Stimulated activated CD8-positive, alpha-beta memory T cell treated with anti-CD3 and anti-CD28 coated beads, Interleukin-4, amount 100 ng/mL, for 1 hour (primary cell): ENCODE results near the gene RUNX2.
"Not testable (repeated sequence)": the region's sequence is repeated elsewhere in the genome, so short reads cannot be mapped to it uniquely, and the experiment has no call there.

ENCODE experiments used
- DNase-seq, 2 donors: peaks; one replicate each; pipeline ENCODE4 v3.0.0-alpha.2; 2020; ENCODE audit warnings: low read depth in 2 of 2, low spot score in 1 of 2

Gene RUNX2

DNA sequence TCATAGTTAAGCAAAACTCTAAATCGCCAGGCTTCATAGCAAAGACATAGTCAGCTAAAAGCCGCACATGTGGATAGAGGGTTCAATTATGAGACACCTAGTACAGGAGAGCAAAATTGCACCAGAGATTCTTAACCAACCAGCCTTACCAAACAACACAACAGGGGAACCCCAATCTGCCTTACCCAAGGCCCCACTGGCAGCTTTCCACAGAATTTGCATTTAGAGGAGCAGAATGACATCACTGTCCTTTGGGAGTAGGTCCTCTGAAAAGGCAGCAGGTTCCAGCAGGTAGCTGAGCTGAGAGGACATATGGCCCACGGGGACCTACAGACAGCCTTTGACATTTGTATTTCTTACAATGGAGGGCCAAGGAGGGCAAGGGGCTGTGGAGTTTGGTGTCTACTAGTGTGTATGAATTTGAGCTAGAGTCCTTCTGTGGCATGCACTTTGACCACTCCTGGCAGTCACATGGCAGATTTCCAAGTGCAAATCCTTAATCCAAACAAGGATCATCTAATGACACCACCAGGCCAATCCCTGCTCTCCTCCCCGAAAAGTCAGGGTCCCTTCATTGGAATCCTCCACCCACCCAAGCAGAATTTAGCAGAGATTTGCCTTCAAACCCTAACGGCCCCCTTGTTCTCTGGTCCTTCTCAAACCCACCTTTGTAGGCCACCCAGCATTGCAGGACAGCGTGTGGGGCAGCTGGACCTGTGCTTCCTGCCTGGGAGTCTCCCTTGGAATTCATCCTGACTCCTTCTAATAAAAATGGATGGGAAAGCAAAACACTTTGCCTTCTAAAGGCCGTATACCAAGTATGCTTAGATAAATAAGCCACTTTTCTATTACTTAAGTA lies 220.8 kb downstream of the RUNX2 start:
- DNase-seq = no peak

DNA sequence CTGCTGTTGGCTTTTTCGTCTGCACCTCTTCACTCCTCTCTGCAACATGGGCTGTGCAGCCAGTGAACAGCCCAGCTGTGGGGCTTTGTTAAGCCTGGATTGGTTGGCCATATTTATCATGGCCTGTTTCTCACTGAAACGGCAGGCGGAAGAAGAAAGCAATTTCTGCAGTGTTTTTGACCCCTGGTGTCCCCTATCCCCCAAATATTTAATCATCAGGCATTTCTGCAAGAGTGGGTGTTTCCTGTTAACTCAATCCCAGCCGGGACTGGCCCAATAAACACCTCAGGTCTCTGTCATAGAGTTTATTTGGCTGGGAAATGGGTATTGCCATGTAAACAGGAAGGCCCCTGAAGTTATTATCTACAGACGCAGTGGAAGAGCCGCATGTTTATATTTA lies 224.4 kb downstream of the RUNX2 start:
- DNase-seq = no peak

DNA sequence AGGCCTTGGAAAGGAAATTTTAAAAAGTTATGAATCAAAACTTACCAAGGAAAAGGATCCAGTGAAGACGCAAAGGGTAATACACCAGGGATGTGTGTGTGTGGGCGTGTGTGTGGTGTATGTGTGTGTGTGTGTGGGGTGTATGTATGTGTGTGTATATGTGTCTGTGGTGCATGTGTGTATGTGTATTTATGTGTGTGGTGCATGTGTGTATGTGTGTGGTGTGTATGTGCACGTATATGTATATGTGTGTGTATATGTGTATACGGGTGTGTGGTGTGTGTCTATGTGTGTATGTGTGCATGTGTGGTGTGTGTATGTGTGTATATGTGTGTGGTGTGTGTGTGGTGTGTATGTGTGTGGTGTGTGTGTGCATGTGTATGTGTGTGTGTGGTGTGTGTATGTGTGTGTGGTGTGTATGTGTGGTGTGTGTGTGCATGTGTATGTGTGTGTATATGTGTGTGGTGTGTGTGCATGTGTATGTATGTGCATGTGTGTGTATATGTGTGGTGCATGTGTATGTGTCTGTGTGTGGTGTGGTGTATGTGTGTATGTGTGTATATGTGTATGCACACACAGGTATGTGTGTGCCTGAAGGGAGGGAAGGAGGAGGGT lies 225.7 kb downstream of the RUNX2 start:
- no peak for DNase-seq

DNA sequence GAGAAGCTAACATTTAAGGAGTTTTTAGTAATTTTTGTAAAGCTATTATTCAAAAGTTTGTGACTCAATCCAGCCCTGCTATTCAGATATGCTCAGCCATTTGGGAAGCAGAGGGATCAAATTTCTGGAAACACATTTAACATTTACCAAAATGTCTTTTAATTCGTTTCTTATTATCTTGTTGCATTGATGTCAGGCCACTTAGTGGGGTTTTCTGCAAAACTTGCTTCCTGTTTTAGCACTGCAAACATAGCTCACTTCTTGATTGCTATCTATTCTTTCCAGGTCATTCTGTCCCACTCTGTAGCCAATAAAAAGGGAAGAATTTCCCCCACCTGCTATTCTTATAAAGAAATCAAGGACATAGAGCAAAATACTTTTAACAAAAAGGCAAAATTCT lies 226.5 kb downstream of the RUNX2 start:
- DNase-seq = no peak

DNA sequence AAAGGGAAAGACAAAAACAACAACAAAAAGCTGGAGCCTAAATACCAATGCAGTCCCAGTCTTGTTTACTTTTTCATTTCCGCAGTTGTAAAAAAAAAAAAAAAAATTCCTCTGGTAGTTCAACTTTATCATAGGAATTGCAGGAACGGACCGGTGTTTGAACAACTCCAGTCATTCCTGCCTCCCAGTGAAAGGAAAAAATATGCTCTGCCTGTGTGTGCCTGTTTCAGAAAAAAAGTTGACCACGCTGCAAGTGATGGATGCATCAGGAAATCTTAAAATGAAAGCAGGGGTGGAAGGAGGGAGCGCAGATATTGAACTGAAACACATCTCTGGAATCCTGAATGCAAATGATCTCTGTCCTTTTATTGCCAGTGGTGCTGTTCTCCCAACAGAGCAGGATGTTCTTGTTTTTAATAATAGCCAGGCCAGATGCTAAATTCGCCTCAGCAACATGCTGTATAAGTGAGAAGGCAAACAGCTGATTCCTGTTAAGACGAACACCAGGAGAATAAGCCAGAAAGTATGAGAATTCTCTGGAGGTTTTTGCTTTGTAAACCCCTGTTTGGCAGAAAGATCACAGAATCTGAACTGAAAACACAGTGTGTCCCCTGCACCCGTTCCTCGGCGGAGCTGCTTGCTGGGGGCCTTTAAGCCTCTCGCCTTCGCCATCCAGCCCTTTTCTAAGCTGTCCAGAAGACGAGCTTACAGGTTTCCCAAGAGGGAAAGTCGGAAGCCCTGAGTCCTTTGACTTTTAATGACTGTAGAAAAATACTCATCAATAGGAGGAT lies 228.0 kb downstream of the RUNX2 start:
- DNase-seq = no peak

DNA sequence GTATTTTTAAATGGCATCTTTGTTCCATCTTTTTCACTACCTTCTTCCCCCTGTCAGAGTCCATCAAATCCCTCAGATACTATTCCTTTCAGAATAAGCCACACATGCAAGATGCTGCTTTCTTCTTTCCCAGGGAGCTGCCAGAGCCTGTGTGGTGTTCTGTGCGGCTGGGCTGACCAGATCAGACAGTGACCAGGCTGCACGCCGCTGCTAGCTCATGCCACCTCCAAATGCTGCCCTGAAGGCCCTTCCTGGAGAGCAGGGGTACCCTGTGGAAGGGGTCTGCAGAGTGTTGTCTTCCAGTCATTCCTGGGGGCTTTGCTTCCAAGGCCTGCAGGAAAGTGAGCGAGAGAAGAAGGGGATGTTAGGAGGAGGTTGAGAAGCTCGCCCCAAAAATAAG lies 228.7 kb downstream of the RUNX2 start:
- no peak for DNase-seq

DNA sequence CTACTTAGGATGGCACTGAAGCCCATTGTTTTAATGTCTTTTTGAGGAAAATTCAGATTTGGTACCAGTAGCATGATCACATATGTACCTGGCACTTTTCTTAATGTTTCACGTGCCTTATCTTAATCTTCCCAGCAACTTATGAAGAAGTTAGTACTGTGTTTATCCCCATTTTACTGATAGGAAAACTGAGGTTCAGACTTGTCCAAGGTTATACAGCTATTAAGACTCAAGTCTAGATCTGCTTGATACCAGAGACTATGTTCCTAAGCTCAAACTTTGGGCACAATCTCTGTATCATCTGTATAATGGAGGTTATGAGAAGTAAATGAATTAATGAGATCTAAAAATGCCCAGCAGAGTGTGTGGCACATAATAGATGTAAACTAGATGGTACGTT lies 229.3 kb downstream of the RUNX2 start:
- no peak for DNase-seq

DNA sequence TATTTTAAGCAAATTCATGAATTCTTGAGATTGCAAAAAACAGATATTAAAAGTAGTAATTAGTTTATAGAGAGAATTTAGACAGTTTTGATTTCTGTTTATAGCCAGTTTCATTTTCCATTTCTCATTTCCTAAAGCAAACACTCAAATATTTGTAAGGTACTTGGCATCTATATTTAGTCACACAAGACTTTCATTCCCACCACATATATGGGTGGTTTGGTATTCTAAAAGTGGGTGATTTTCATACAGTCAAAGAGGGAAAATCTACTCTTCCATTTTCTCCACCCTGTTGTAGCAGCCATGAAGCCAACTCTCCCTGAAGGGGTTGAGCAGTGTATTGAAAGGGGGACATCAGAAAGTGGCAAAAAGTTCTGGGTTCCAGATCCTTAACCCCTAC lies 230.7 kb downstream of the RUNX2 start:
- no peak for DNase-seq

DNA sequence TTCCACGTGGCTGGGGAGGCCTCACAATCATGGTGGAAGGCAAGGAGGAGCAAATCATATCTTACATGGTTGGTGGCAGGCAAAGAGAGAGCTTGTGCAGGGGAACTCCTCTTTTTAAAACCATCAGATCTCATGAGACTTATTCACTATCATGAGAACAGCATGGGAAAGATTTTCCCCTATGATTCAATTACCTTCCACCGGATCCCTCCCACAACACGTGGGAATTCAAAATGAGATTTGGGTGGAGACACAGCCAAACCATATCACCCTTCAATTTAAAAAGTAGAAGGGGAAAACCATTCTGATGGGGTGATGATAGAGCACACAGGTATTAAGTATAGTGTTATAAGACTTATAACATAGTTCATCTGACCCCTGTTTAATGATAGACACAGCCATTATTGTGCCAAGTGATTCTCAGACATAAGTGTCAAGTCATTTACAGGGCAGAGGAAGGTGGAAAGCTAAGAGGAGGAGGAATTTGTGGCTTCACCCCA lies 232.2 kb downstream of the RUNX2 start:
- DNase-seq = not testable (repeated sequence)

DNA sequence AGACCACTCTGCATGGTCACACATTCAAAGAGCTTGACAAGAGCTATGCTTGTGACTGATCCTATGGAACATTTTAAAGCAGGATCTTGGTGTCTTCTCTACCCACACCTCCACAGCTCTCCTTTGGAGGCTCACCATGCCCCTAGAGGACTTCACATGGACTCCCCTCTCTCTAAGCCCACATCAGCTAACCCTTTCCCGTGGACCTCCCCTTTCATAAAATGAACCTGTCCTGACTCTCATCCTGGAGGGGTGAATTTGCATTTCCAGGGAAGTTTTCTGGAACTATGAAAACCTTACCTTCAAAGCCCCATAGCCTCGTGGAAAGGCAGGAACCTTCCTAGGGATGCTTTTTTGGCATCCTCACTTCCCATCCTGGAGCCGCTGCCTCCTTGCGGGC lies 234.0 kb downstream of the RUNX2 start:
- DNase-seq = no peak

DNA sequence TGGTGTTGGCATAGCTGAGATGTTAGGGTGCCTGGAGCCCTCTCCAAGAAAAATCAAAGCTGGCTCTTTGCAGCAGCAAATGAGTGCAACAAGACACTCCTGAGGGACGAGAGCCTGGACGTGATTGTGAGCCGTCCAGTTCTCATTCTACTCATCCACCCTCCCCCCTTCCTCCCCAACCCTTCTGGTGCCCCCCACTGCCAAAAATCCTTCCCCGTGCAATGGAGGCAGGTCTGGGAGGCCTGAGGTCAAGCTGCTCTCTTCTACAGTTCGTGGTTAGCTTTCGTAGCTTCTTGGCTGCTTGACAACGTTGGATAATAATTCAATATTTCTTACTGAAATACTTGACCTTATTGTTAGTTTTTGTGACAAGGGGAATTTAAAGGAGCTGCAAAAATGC lies 234.9 kb downstream of the RUNX2 start:
- DNase-seq = no peak

DNA sequence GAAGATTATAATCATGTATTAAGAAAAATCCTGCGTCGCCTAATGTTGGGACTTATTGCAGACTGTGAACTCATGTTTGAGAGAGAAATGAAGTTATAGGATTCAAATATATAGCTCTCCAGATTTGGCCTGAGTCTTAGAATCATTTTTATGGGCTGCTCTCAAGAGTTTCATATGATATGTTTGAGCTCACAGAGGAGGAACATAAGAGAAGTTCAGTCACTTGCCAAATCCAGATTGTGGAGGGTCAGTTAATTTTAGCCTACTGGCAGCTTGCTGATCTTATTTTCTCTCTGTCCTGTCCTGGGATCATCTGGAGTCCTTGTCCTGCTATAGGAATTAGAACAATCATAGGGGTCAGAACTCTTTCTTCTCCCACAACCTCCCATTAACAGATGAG lies 235.7 kb downstream of the RUNX2 start:
- no peak for DNase-seq

DNA sequence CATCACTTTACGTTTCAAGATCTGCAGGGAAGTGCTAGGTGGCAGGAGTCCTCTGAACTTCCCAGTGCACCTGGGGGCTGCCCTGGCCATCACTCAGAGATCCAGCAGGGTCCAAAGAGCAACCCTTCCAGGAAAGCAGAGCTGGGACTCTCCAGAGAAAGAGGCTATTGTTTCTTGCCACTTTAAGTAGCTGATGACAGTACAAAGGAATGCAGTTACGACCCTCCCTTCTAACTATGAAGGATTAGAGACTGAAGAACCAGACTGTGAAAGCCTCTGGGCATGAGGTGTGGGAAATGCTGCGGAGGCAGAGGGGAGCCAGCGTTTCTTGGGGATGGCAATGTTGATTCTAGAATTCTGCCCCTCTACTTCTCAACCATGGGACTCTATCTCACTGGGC lies 238.8 kb downstream of the RUNX2 start:
- DNase-seq = no peak

DNA sequence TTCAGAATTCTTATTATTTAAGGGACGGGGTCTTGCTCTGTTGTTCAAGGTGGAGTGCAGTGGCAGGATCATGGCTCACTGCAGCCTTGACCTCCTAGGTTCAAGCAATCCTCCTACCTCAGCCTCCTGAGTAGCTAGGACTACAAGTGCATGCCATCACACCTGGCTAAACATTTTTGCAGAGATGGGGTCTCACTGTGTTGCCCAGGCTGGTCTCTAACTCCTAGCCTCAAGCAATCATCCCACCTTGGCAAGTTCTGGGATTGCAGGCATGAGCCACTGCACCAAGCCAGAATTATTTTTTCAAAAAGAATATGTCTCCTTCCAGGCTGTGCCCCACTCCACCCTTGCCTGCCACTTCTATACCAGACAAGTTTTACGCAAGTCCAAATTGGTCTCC lies 239.7 kb downstream of the RUNX2 start:
- DNase-seq = no peak

DNA sequence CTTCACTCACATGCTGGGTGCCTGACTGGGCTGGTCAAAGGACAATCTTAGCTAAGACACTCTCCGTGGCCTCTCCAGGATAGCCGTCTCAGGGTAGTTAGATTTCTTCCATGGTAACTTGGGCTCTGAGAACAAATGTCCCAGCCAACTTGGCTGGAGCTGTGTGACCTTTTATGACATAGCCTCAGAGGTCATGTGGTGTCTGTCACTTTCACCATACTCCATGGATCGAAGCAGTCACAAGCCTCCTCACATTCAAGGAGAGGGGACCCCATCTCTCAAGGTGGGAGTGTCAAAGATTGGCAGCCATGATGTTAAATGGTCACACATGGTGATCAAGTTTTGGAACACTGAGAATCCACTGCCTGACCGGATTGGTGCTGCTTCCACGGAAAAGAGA lies 240.5 kb downstream of the RUNX2 start:
- DNase-seq = no peak

DNA sequence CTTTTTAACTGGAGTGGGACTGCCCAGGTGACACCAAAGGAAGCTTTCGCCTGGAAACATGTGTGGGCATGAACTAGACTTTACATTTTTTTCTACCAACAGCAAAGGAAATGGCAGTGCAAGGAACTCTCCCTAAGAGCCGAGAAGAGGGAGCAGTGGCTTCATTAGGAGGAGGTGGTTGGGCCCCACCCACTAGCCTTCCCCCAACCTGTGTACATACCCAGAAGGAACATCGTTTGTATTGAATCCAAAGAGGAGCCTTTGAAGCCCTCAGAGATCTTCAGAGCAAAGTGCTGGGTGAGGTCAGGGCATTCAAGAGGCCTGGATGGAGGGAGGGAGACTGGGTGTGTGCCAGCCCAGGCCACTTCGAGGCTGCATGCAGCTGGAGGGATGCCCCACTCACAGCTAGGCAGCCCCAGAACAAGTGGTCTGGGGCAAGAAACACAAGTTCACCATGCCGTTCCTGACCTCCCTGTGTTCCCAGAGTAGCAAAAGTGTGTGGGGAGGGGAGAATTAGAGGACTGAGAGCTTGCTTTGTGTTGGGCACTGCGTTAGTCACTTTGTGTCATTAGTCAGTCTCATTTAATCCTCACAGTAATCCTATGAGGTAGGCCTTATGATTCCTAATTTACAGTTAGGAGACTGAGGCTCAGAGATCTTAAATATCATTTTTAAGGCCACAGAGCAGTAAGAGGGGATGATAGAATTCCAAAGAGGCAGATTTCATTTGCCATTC lies 241.2 kb downstream of the RUNX2 start:
- no peak for DNase-seq

DNA sequence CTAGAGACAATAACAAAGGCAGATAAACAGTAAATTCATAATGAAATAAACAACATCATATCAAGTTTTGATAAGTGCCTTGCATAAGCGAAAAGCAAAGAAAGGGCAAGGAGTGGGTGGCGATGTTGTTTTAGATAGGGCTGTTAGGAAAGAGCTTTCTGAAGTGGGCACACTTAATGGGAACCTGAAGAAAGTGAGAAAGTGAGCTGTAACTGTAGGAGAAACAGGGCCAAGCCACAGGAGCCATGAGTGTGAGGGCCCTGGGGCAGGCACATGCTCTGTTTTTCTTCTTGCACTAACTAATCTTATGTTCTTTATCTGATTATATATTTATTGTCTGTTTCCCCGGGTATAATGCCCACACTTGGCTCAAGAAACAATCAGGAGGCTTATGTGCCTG lies 243.0 kb downstream of the RUNX2 start:
- DNase-seq = no peak

DNA sequence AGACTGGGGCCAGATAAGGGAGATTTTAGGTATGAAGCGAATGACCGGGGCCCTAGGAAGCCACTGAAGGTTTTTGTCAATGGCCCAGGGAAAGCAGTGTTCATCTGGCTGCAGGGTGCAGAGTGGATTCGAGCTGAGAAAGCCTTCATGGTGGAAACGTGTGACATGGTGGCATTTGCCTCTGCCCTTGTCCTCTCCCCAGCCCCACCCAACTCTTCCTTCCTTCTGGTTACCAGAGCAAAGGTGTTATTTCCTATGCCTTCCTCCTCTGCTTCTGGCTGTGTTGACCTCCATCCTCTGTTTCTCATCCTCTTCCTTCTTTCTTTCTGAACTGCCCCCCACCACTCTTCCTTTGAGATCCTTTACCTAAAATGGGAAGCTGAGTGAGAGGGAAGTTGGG lies 244.7 kb downstream of the RUNX2 start:
- DNase-seq = no peak

DNA sequence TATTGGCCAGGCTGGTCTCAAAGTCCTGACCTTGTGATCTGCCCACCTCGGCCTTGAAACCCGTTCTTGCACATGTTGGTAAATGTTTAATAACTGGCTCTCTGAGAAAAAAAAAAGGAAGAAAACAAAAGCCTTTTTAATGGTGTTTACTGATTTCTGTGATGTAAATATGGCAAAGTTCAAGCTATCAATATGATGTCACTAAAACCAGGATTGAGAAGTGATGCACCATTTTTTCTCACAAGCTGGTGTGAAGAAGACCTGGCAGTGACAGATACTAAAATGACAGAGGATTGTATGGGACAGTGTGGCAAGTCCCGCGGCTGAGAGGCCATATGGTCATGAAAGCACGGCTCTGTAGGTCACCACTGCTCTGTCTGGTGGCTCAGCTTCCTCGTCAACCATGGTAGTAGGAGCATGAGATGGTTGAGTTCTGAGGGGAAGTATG lies 245.9 kb downstream of the RUNX2 start:
- DNase-seq = no peak

DNA sequence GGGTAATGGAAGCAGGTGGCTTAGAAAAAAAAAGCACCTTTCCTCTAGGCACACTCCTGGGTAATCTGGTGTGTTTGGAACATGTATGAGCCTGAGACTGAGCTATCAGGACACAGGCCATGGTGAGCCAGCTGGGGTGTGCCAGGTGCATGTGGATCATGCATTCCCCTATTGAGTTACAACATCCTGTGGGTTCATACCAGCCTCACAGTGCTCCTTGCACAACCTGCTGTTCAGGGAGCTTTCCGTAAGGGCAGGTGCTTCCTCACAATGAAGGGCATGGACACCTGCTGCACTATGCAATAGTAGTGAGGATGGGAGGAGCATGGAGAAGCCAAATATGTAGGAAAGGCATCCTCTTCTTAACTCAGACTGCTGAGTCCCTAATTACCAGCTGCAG lies 246.8 kb downstream of the RUNX2 start:
- DNase-seq = no peak
